ENCODE results near the gene NQO2.
A peak's percentile ranks its signal among the peaks of the same experiment; 100 is the strongest.

NQO2 gene

GRCh38 chr6:3011158-3011557, 11.5 kb downstream of the NQO2 start:
- Histone ChIP-seq H4K20me1 (ENCODE audit: insufficient read depth, low read length) (no peaks in the 10 kb centered on the region), H3K27ac (ENCODE audit: low read length) (no peak overlapping the region), H3K9ac (ENCODE audit: low read depth, low read length) (no peak overlapping the region), H3K36me3 (ENCODE audit: insufficient read depth, low read length) (peaks cover 32% of the 10 kb centered on the region), H3K4me1 (ENCODE audit: insufficient read depth, low read length) (no peaks in the 10 kb centered on the region), H2AFZ (ENCODE audit: low read depth, low read length) (no peak overlapping the region), H3K27me3 (ENCODE audit: insufficient read depth, low read length, poor library complexity) (no peaks in the 10 kb centered on the region), H3K9me3 (ENCODE audit: insufficient read depth, low read length, severe bottlenecking) (peaks cover 10% of the 10 kb centered on the region), H3K79me2 (ENCODE audit: insufficient read depth, low read length) (no peaks in the 10 kb centered on the region), H3K4me3 (ENCODE audit: low read depth in 1 of 2, low read length in 2 of 2) (no peak overlapping the region), H3K4me2 (ENCODE audit: insufficient read depth, low read length) (no peak overlapping the region)
- no peak for ATAC-seq (ENCODE audit: insufficient read depth, low read depth)
- DNase-seq, result no peak
- no peak for TF ChIP-seq EZH2 (IDR thresholded peaks at IDR 0.05; ENCODE audit: borderline replicate concordance, low read depth, low read length, severe bottlenecking)
- TF ChIP-seq, protein P1, sequence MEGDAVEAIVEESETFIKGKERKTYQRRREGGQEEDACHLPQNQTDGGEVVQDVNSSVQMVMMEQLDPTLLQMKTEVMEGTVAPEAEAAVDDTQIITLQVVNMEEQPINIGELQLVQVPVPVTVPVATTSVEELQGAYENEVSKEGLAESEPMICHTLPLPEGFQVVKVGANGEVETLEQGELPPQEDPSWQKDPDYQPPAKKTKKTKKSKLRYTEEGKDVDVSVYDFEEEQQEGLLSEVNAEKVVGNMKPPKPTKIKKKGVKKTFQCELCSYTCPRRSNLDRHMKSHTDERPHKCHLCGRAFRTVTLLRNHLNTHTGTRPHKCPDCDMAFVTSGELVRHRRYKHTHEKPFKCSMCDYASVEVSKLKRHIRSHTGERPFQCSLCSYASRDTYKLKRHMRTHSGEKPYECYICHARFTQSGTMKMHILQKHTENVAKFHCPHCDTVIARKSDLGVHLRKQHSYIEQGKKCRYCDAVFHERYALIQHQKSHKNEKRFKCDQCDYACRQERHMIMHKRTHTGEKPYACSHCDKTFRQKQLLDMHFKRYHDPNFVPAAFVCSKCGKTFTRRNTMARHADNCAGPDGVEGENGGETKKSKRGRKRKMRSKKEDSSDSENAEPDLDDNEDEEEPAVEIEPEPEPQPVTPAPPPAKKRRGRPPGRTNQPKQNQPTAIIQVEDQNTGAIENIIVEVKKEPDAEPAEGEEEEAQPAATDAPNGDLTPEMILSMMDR (IDR thresholded peaks at IDR 0.05; ENCODE audit: borderline replicate concordance, extremely low read depth, low read length, poor library complexity, severe bottlenecking), result no peak

- H3K4me2 ChIP-seq (ENCODE audit: insufficient read depth, low read length), result no peak overlapping the region
- no peaks in the 10 kb centered on the region for H3K79me2 ChIP-seq (ENCODE audit: insufficient read depth, low read length)
- TF ChIP-seq, protein P1 (IDR thresholded peaks at IDR 0.05; ENCODE audit: borderline replicate concordance, extremely low read depth, low read length, poor library complexity, severe bottlenecking), result no peak
- no peak for TF ChIP-seq EZH2 (IDR thresholded peaks at IDR 0.05; ENCODE audit: borderline replicate concordance, low read depth, low read length, severe bottlenecking)
- no peaks in the 10 kb centered on the region for H3K4me1 ChIP-seq (ENCODE audit: insufficient read depth, low read length)
- H3K9ac ChIP-seq (ENCODE audit: low read depth, low read length), result no peak overlapping the region
- H4K20me1 ChIP-seq (ENCODE audit: insufficient read depth, low read length), result no peaks in the 10 kb centered on the region
- no peak overlapping the region for H2AFZ ChIP-seq (ENCODE audit: low read depth, low read length)
- no peak overlapping the region for H3K27ac ChIP-seq (ENCODE audit: low read length)
- H3K36me3 ChIP-seq (ENCODE audit: insufficient read depth, low read length), result peaks cover 33% of the 10 kb centered on the region
- ATAC-seq (ENCODE audit: insufficient read depth, low read depth), result no peak
- no peak overlapping the region for H3K4me3 ChIP-seq (ENCODE audit: low read depth in 1 of 2, low read length in 2 of 2)
- peaks cover 10% of the 10 kb centered on the region for H3K9me3 ChIP-seq (ENCODE audit: insufficient read depth, low read length, severe bottlenecking)
- no peaks in the 10 kb centered on the region for H3K27me3 ChIP-seq (ENCODE audit: insufficient read depth, low read length, poor library complexity)
- DNase-seq, result no peak
These were observed 11.9 kb downstream of the NQO2 start for GRCh38 chr6:3011592-3011991.

DNA sequence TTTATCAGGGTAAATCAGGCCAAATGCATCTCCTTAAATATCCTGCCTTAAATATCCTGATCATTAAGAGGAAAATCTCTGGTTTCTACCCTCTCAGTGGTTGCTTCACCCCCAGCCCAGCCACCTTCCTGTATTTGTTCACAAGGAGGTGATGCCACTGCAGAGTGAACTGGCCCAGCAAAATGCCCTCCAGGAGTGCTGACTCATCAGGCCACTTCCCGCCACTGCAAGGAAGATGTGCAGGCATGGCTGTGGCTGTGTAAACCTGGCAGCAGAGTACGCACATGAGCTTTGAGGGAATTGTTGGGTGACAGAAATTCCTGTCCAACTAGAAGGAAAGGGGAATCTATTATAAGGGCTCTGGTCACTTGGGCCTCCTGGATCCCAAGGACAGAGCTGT, 13.8 kb downstream of the NQO2 start:
- Histone ChIP-seq H3K36me3 (ENCODE audit: insufficient read depth, low read length) (peaks cover 44% of the 10 kb centered on the region), H3K27me3 (ENCODE audit: insufficient read depth, low read length, poor library complexity) (no peaks in the 10 kb centered on the region), H3K4me1 (ENCODE audit: insufficient read depth, low read length) (no peaks in the 10 kb centered on the region), H3K4me2 (ENCODE audit: insufficient read depth, low read length) (no peak overlapping the region), H3K9me3 (ENCODE audit: insufficient read depth, low read length, severe bottlenecking) (peaks cover 10% of the 10 kb centered on the region), H4K20me1 (ENCODE audit: insufficient read depth, low read length) (no peaks in the 10 kb centered on the region), H3K4me3 (ENCODE audit: low read depth in 1 of 2, low read length in 2 of 2) (no peak overlapping the region), H3K27ac (ENCODE audit: low read length) (no peak overlapping the region), H3K9ac (ENCODE audit: low read depth, low read length) (no peak overlapping the region), H3K79me2 (ENCODE audit: insufficient read depth, low read length) (no peaks in the 10 kb centered on the region), H2AFZ (ENCODE audit: low read depth, low read length) (no peak overlapping the region)
- DNase-seq (peak; percentile 26), ATAC-seq (ENCODE audit: insufficient read depth, low read depth) (peak; percentile 59; the same call in 1 of the 3 replicates)
- no peak for TF ChIP-seq EZH2 (IDR thresholded peaks at IDR 0.05; ENCODE audit: borderline replicate concordance, low read depth, low read length, severe bottlenecking)
- TF ChIP-seq, protein P1 (IDR thresholded peaks at IDR 0.05; ENCODE audit: borderline replicate concordance, extremely low read depth, low read length, poor library complexity, severe bottlenecking), result no peak

Data from DND-41 (cell line).